Measurements from ENCODE around the gene BIN1. TPM values are rescaled to one million over a fixed set of nuclear protein-coding genes. Genes with fewer than 3 reads are reported as not detected.

The BIN1 gene
- total RNA-seq, 1 donor from 2014 or later, result 71.6 TPM

DNA sequence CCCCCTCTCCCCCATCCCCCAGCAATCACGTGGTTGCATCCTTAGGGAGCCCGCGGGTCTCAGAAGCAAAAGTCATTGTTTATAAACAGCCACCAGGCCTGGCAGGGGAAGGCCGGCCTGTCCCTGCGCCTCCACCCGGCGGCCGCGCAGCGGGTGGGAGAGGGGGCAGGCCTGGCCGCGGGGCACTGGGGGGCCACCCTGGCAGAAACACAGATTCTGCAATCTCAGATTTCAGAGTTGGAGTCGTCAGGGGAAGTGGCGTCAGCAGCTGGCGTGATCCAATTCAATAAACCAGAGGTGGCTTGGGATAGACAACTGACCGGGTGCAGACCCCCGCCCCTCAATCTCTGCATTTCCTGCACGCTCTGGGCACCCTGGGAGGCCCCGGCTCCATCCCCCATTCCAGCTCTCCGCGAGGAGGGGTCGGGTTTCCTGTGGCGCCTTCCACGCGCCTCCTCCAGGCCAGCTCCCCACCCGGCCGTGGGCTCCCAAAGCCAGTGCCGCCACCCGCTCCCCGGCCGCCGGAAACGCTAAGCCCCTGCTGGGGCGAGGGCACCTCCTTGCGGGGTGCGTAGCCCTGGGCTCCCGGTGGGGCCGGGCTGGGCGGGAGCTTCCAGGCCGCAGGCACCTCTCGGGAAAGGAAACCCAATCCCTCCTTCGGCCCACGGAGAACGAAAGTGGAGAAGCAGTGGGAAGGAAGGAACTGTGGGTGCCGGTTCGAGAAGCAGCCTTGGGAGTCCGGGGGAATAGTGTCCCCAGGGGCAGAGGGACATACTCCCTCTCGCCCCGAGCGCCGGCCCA lies 1.1 kb downstream of the BIN1 start:
- intact Hi-C loops (cut with DNase I), result no loop called here
- peak overlapping the region; percentile 64 to 67 for H3K27ac ChIP-seq
- H3K36me3 ChIP-seq, result no peaks in the 10 kb centered on the region
- TF ChIP-seq, protein P1, sequence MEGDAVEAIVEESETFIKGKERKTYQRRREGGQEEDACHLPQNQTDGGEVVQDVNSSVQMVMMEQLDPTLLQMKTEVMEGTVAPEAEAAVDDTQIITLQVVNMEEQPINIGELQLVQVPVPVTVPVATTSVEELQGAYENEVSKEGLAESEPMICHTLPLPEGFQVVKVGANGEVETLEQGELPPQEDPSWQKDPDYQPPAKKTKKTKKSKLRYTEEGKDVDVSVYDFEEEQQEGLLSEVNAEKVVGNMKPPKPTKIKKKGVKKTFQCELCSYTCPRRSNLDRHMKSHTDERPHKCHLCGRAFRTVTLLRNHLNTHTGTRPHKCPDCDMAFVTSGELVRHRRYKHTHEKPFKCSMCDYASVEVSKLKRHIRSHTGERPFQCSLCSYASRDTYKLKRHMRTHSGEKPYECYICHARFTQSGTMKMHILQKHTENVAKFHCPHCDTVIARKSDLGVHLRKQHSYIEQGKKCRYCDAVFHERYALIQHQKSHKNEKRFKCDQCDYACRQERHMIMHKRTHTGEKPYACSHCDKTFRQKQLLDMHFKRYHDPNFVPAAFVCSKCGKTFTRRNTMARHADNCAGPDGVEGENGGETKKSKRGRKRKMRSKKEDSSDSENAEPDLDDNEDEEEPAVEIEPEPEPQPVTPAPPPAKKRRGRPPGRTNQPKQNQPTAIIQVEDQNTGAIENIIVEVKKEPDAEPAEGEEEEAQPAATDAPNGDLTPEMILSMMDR (IDR thresholded peaks at IDR 0.05), result no peak
- H3K4me1 ChIP-seq, result no peaks in the 10 kb centered on the region
- peak in 1 of 2 donors; percentile 68 for DNase-seq (ENCODE audit: low spot score in 2 of 2)
- H3K27me3 ChIP-seq, result no peaks in the 10 kb centered on the region
- H3K9me3 ChIP-seq, result no peaks in the 10 kb centered on the region
- peak overlapping the region; percentile 74 to 78 for H3K4me3 ChIP-seq

DNA sequence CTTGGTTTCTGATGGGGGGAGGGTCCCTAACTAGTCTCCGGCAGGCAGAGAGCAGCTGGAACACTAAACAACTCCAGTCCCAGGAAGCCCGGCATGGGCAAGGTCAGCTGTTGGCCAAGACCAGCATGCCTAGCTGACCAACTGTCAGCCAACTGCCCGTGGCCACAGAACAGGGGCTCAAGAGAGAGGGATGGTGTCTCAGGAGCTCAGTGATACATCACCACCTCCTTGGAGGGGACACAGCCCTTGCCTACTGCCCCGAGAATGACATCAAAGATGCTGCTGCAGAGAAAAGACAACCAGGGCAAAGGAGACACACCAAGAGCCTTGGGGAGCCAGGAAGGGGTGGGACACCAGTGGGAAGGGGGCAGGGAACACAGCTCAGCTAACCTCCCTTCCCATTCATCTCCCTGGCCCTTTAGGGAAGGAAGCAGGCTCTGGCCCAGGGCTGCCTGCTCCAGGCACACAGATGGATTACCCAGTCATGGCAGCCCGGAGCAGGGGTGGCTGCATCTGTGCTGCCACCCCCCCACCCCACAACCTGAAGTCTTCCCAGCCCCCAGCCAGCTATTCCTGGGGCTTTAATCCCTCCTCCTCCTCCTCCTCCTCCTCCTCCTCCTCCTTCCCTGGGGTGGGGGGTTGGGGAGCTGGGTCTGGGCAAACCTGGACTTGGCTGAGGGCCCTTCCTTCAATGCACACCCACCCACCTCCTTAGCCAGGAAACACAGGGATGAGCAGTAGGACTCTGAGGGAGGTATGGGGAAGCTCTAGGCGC lies 1.9 kb downstream of the BIN1 start:
- DNase-seq (ENCODE audit: low spot score in 2 of 2), result peak in 1 of 2 donors; percentile 60
- TF ChIP-seq, protein P1 (IDR thresholded peaks at IDR 0.05), result no peak
- Histone ChIP-seq H3K4me1 (no peaks in the 10 kb centered on the region), H3K4me3 (peak overlapping the region; percentile 74 to 78), H3K36me3 (no peaks in the 10 kb centered on the region), H3K27me3 (no peaks in the 10 kb centered on the region), H3K9me3 (no peaks in the 10 kb centered on the region), H3K27ac (peak overlapping the region; percentile 64 to 67)
- intact Hi-C loops (cut with DNase I), result no loop called here

DNA sequence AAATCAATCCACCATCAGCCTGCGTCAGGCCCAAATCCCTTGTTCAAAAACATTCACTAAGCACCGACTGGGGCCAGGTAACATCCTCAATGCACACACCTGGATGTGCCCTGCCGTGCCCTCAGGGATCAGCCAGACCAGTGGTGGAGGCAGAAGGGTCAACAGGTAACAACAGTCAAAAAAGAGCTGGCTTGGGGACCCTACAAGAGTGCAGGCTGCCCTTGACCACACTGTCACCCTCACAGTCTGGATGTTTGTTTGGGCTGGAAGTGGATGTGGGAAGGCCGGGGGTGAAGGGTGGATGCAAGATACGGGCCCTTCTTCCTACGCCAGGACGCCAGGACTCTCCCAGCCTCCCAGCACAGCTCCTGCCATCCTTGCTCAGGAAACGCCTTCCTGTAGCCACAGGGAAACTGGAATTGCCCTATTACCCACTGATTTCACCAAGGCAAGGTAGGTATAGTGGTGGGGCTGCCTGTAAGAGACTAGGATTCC lies 2.7 kb downstream of the BIN1 start:
- intact Hi-C loops (cut with DNase I), result no loop called here
- no peaks in the 10 kb centered on the region for H3K4me1 ChIP-seq

DNA sequence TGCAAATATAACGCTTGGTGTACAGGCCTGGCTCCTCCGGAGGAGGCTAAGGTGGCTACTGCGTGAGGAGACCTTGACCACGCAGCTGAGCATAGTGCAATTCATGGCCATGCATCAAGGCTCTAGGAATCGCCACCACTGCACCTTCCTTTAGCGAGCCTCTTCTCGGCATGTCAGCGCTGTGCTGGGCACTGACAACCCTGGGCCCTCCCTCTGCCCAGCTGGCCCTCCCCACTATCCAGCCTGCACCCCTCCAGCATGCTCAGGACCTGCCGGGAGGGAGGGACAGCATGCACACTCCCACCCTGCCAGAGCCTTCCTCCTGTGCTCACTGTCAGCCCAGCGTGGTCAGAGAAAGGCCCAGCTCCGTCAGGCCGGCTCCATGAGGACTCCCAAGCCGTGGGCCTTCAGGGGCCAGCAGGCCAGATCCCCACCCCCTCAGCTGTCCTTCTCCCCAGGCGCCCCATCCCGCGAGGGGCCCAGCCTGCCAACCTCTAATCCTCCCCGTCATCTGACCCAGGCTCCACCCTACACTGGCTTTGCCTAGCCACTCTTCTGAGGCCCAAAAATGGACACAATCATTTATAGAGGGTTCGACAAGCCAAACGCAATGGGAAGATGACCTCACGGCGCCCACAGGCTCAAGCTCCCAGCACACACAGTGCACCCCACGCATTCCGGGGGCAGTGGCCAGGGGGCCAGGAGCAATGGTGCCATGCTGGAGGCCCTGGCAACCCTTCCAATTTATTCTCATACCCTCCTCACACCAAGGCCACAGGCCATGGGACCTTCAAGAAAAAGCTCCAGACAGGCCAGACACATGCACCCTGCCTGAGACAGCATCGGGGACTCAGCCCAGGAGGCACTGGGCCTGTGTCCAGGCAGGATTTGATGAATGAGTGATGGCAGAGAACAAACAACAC lies 3.5 kb downstream of the BIN1 start:
- Histone ChIP-seq H3K4me1 (no peaks in the 10 kb centered on the region), H3K4me3 (no peak overlapping the region), H3K27ac (no peak overlapping the region), H3K36me3 (no peaks in the 10 kb centered on the region), H3K27me3 (no peaks in the 10 kb centered on the region), H3K9me3 (no peaks in the 10 kb centered on the region)
- TF ChIP-seq, protein P1 (IDR thresholded peaks at IDR 0.05), result no peak
- intact Hi-C loops (cut with DNase I), result no loop called here
- DNase-seq (ENCODE audit: low spot score in 2 of 2), result peak in 1 of 2 donors; percentile 52

More for the DNA sequence above, 2.7 kb downstream of the BIN1 start:
- TF ChIP-seq, protein P1 (IDR thresholded peaks at IDR 0.05), result no peak
- H3K27me3 ChIP-seq, result no peaks in the 10 kb centered on the region
- DNase-seq (ENCODE audit: low spot score in 2 of 2), result no peak
- no peaks in the 10 kb centered on the region for H3K9me3 ChIP-seq
- no peaks in the 10 kb centered on the region for H3K36me3 ChIP-seq
- no peak overlapping the region for H3K4me3 ChIP-seq
- H3K27ac ChIP-seq, result no peak overlapping the region

All from ascending aorta (tissue), 2 donors.